BLaER1 (cell line): ENCODE results near the gene OLFM1.
A peak's percentile ranks its signal among the peaks of the same experiment; 100 is the strongest.
"Not testable (repeated sequence)": the region's sequence is repeated elsewhere in the genome, so short reads cannot be mapped to it uniquely, and the experiment has no call there.

Source experiments
- H3K27ac ChIP-seq: shearing (Covaris generic); formaldehyde crosslinking; 2 replicates; pipeline ENCODE4 v1.8.1; 2022
- H3K27me3 ChIP-seq: shearing (Covaris generic); formaldehyde crosslinking; 2 replicates; pipeline ENCODE4 v1.8.1; 2022
- H3K36me3 ChIP-seq: shearing (Covaris generic); formaldehyde crosslinking; 2 replicates; pipeline ENCODE4 v1.8.1; 2022
- H3K4me1 ChIP-seq: shearing (Covaris generic); formaldehyde crosslinking; 2 replicates; pipeline ENCODE4 v1.8.1; 2022
- H3K4me2 ChIP-seq: shearing (Covaris generic); formaldehyde crosslinking; 2 replicates; pipeline ENCODE4 v1.8.1; 2022
- H3K4me3 ChIP-seq: shearing (Covaris generic); formaldehyde crosslinking; 2 replicates; pipeline ENCODE4 v1.8.1; 2022
- H3K9ac ChIP-seq: shearing (Covaris generic); formaldehyde crosslinking; 2 replicates; pipeline ENCODE4 v1.8.1; 2022
- H3K9me3 ChIP-seq: shearing (Covaris generic); formaldehyde crosslinking; 2 replicates; pipeline ENCODE4 v1.8.1; 2022
- H4K20me1 ChIP-seq: shearing (Covaris generic); formaldehyde crosslinking; 2 replicates; pipeline ENCODE4 v1.8.1; 2022
- Cebpa-rat ChIP-seq: shearing (Covaris generic); IDR thresholded peaks from 2 replicates; pipeline ENCODE4 v1.8.1; 2022

OLFM1 gene

DNA sequence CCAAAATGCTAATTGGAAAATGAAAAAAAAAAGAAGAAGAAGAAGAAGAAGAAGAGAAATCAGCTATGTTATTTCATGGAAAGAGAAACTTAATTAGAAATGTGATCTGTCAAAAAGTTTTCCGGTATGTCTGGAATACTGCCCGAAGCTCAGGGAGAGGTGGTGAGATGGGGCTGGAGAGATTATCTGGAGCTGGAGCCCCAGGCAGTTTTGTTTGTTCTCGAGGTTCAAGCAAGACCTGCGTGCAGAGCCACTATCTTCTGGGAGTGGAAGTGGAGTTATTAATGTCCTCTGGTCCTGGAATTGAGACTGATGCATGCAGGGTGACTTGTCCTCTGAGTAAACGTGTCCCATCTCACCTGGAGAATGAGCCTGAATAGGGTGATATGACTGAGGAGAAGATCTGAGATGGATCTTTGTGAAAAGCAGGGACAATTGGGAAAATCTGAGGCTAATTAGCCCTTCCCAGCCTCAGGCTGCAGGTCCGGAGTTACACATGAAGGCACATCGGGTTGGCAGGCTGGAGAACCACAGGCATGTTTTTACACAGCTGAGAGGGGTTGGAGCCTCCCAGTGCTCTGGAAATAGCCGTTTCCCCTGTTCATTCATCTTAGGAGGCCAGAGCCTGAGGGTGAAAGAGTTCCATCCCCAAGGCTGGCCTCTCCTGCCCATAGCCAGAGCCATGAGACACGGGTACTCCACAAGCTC, 70.5 kb downstream of the OLFM1 start:
- Histone ChIP-seq H4K20me1 (peaks cover 21% of the 10 kb centered on the region; the same call in 1 of the 2 replicates), H3K36me3 (no peaks in the 10 kb centered on the region), H3K4me2 (no peak overlapping the region), H3K27me3 (no peaks in the 10 kb centered on the region), H3K9me3 (no peaks in the 10 kb centered on the region), H3K4me3 (no peak overlapping the region), H3K4me1 (no peaks in the 10 kb centered on the region), H3K27ac (no peak overlapping the region), H3K9ac (no peak overlapping the region)
- TF ChIP-seq Cebpa-rat = no peak

GRCh38 chr9:135158564-135158937, 71.1 kb downstream of the OLFM1 start:
- no peak overlapping the region for H3K4me2 ChIP-seq
- H3K9ac ChIP-seq = no peak overlapping the region

GRCh38 chr9:135159801-135160200, 72.3 kb downstream of the OLFM1 start:
- Histone ChIP-seq H3K27ac (no peak overlapping the region), H3K9me3 (no peaks in the 10 kb centered on the region), H3K4me3 (no peak overlapping the region), H3K4me2 (no peak overlapping the region), H3K36me3 (no peaks in the 10 kb centered on the region), H3K9ac (no peak overlapping the region), H4K20me1 (peaks cover 21% of the 10 kb centered on the region; the same call in 1 of the 2 replicates), H3K4me1 (no peaks in the 10 kb centered on the region), H3K27me3 (no peaks in the 10 kb centered on the region)
- TF ChIP-seq Cebpa-rat = no peak

More at GRCh38 chr9:135158564-135158937, 71.1 kb downstream of the OLFM1 start:
- Histone ChIP-seq H3K4me1 (no peaks in the 10 kb centered on the region), H3K4me3 (no peak overlapping the region), H3K27ac (no peak overlapping the region), H3K27me3 (no peaks in the 10 kb centered on the region), H3K9me3 (no peaks in the 10 kb centered on the region), H3K36me3 (no peaks in the 10 kb centered on the region), H4K20me1 (peaks cover 21% of the 10 kb centered on the region; the same call in 1 of the 2 replicates)
- TF ChIP-seq Cebpa-rat = no peak

GRCh38 chr9:135160862-135161261, 73.4 kb downstream of the OLFM1 start:
- no peak overlapping the region for H3K4me2 ChIP-seq
- H3K4me3 ChIP-seq = no peak overlapping the region
- H3K27me3 ChIP-seq = no peaks in the 10 kb centered on the region
- no peak overlapping the region for H3K27ac ChIP-seq
- no peak for TF ChIP-seq Cebpa-rat
- no peaks in the 10 kb centered on the region for H3K36me3 ChIP-seq
- no peak overlapping the region for H3K9ac ChIP-seq
- H3K9me3 ChIP-seq = no peaks in the 10 kb centered on the region
- peaks cover 6% of the 10 kb centered on the region; the same call in 1 of the 2 replicates for H3K4me1 ChIP-seq
- peaks cover 21% of the 10 kb centered on the region; the same call in 1 of the 2 replicates for H4K20me1 ChIP-seq

- H3K9ac ChIP-seq, H3K36me3 ChIP-seq, H3K27ac ChIP-seq, H3K4me3 ChIP-seq, H3K27me3 ChIP-seq, H3K9me3 ChIP-seq, H3K4me2 ChIP-seq, H3K4me1 ChIP-seq: not testable (repeated sequence)
- peaks cover 22% of the 10 kb centered on the region; the same call in 1 of the 2 replicates for H4K20me1 ChIP-seq
Measured at GRCh38 chr9:135162599-135162998, 75.1 kb downstream of the OLFM1 start.

GRCh38 chr9:135163023-135163780, 75.7 kb downstream of the OLFM1 start:
- no peak overlapping the region for H3K27ac ChIP-seq
- no peaks in the 10 kb centered on the region for H3K27me3 ChIP-seq
- H3K36me3 ChIP-seq = no peaks in the 10 kb centered on the region
- no peak overlapping the region for H3K4me3 ChIP-seq
- H3K9me3 ChIP-seq = no peaks in the 10 kb centered on the region
- no peak overlapping the region for H3K9ac ChIP-seq
- peaks cover 23% of the 10 kb centered on the region; the same call in 1 of the 2 replicates for H4K20me1 ChIP-seq
- no peak overlapping the region for H3K4me2 ChIP-seq
- H3K4me1 ChIP-seq = peaks cover 7% of the 10 kb centered on the region; the same call in 1 of the 2 replicates
- TF ChIP-seq Cebpa-rat = no peak

- H3K9me3 ChIP-seq = no peaks in the 10 kb centered on the region
- no peaks in the 10 kb centered on the region for H3K36me3 ChIP-seq
- peaks cover 7% of the 10 kb centered on the region; the same call in 1 of the 2 replicates for H3K4me1 ChIP-seq
- H3K27me3 ChIP-seq = no peaks in the 10 kb centered on the region
- H3K27ac ChIP-seq = no peak overlapping the region
- no peak for TF ChIP-seq Cebpa-rat
- no peak overlapping the region for H3K4me2 ChIP-seq
- H3K9ac ChIP-seq = no peak overlapping the region
- H3K4me3 ChIP-seq = no peak overlapping the region
- peaks cover 14% of the 10 kb centered on the region; the same call in 1 of the 2 replicates for H4K20me1 ChIP-seq
Measured at GRCh38 chr9:135164036-135164435, 76.6 kb downstream of the OLFM1 start.

DNA sequence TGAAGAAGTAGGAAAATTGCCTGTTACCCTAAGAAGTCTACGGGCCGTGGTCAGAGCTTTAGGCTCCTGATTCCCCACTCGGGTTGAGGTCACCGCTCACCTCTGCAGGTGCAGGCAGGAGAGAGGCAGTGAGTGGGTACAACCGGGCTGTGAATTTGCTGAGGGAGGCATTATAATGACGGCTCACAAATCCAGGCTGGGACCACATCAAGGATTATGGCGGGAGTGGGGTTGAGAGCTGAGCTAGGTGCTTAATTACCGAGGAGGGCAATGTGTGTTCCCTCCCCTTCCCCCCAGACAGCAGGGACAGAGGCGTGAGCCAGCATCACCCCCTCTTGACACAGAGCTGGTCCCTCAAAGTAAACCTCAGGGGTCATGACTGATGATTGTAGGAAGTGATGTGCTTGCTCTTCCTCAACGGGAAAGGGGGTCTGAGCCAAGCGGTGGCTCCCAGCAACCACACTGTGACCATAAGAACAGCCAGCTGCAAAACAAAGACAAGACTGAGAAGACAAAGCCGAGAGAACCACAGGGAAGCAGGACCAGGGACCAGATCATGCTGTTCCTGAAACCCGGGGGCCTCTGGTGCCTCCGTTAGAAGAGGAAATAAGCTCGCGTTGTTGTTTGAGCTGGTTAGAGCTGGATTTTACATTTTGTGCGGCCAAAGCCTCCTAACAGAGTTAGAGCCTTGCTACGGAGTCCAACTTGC, 77.7 kb downstream of the OLFM1 start:
- Histone ChIP-seq H3K4me1 (peaks cover 7% of the 10 kb centered on the region; the same call in 1 of the 2 replicates), H3K27ac (no peak overlapping the region), H4K20me1 (peaks cover 4% of the 10 kb centered on the region; the same call in 1 of the 2 replicates), H3K4me2 (no peak overlapping the region), H3K27me3 (no peaks in the 10 kb centered on the region), H3K36me3 (no peaks in the 10 kb centered on the region), H3K9ac (no peak overlapping the region), H3K9me3 (no peaks in the 10 kb centered on the region), H3K4me3 (no peak overlapping the region)
- no peak for TF ChIP-seq Cebpa-rat

DNA sequence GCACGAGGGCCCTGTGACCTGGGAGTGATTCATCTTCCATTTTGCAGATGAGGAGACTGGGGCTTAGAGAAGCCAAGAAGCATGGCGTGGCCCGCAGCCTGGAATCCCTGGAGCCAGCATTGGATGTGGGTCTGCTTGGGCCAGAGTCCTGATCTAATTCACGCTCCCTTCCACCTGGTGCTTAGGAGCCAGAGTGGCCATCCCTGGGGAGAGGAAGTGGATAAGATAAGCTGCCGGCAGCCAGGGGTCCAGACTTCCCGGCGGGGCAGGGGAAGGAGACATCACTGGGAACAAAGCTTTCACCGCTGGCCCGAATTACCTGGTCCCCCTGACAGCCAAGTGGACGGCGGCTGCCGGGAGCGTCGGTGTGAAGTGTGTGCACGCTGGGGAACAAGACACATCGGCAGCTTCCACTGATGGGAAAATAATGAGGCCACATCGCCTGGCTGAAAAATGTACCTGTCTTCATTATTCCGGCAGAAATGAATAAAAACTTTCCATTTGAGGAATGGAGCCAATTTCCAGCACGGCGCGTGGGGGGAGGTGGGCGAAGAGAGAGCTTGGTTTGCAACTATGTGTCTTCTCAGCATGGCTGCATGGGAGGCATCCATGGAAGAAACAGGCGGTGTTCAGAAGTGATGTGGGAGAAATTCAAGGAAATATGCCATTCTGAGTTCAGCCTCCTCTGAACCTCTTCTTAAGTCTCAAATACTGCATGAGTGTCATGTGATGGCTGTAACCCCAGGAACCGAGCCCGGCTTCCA, 78.5 kb downstream of the OLFM1 start:
- Histone ChIP-seq H3K36me3 (no peaks in the 10 kb centered on the region), H3K9ac (no peak overlapping the region), H3K27me3 (no peaks in the 10 kb centered on the region), H3K4me3 (no peak overlapping the region), H3K27ac (no peak overlapping the region), H3K9me3 (no peaks in the 10 kb centered on the region), H4K20me1 (peaks cover 4% of the 10 kb centered on the region; the same call in 1 of the 2 replicates), H3K4me2 (0 out of 2 replicates have a peak overlapping the region, but pooled peaks have one; percentile 7), H3K4me1 (peaks cover 7% of the 10 kb centered on the region; the same call in 1 of the 2 replicates)
- no peak for TF ChIP-seq Cebpa-rat
